ENCODE measurements around the gene YAP1.

The YAP1 gene

DNA sequence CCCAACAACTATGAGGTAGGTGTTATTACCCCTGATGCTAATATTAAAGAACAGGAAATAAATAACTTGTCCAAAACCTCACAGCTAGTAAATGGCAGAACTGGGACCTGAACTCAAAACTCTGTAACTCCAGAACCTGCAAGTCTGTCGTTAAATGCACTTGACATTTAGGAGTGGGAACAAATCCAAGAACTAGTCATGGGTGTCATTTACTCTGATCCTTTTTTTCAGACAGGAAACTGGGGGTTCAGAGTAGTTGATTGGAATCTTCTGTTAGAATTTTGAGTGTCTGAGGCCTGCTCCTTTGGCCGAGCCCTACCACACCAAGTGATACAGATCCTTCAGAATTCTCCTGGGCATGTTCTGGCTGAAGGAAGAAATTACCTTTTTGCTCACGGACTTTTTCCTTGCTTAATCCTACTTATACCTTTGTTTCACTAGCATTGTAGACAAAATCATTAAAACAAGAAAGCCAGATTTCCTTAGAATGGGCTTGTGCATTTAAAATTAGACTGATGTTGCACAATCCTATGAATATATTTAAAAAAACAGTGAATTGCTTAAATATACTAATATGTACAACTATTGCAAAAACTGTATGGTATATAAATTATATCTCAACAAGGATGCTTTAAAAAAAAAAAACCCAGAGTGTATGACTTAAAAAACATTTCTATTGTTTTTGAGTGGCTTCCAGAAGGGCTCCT, 1.4 kb upstream of the YAP1 start:
- no peak for DNase-seq (ENCODE audit: low read depth in 2 of 2)
- peak overlapping the region in 1 of 2 donors; percentile 84 for H3K4me3 ChIP-seq (replicated peaks in 1 of 2; ENCODE audit: low read depth in 2 of 2, low read length in 2 of 2)

DNA sequence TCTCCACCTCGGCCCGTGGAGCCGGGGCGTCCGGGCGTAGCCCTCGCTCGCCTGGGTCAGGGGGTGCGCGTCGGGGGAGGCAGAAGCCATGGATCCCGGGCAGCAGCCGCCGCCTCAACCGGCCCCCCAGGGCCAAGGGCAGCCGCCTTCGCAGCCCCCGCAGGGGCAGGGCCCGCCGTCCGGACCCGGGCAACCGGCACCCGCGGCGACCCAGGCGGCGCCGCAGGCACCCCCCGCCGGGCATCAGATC, 439 bp downstream of the YAP1 start:
- no peak for DNase-seq (ENCODE audit: low read depth in 2 of 2)
- peak overlapping the region; percentile 84 to 95 for H3K4me3 ChIP-seq (replicated peaks in 1 of 2; ENCODE audit: low read depth in 2 of 2, low read length in 2 of 2)
- TF ChIP-seq, protein P1, sequence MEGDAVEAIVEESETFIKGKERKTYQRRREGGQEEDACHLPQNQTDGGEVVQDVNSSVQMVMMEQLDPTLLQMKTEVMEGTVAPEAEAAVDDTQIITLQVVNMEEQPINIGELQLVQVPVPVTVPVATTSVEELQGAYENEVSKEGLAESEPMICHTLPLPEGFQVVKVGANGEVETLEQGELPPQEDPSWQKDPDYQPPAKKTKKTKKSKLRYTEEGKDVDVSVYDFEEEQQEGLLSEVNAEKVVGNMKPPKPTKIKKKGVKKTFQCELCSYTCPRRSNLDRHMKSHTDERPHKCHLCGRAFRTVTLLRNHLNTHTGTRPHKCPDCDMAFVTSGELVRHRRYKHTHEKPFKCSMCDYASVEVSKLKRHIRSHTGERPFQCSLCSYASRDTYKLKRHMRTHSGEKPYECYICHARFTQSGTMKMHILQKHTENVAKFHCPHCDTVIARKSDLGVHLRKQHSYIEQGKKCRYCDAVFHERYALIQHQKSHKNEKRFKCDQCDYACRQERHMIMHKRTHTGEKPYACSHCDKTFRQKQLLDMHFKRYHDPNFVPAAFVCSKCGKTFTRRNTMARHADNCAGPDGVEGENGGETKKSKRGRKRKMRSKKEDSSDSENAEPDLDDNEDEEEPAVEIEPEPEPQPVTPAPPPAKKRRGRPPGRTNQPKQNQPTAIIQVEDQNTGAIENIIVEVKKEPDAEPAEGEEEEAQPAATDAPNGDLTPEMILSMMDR (IDR thresholded peaks at IDR 0.05; ENCODE audit: low read depth, low read length), result no peak

More for the DNA sequence above, 1.4 kb upstream of the YAP1 start:
- TF ChIP-seq, protein P1 (IDR thresholded peaks at IDR 0.05; ENCODE audit: low read depth, low read length), result no peak

DNA sequence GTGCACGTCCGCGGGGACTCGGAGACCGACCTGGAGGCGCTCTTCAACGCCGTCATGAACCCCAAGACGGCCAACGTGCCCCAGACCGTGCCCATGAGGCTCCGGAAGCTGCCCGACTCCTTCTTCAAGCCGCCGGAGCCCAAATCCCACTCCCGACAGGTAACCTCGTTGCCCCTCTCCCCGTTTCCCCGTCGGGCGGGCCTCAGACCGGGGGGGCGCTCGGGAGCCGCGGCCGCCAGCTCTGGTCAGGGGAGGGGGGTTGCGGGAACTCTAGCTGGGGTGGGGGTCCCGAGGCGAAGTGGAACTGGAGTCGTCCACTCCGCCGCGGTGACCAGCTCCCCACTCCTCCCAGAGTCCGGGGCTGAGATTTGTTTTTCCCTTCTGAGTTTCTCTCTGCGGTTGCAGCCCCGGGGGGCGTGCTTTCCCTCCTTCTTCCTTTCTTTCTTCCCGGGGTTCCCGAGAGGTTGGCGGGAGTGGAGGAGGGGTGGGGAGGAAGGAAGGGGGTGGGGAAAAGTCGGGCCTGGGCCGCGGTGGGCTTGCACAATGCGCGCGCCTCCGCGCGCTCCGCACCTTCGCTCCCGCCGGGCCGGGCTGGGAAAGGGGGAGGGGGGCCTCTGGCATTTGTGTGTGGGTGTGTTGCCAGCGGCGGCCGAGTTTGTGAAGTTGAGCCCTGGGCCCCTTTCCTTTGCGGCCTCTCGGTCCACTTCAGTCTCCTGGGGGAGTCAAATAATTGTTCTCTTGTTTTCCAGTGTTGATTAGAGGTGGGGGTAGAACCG, 952 bp downstream of the YAP1 start:
- H3K4me3 ChIP-seq (replicated peaks in 1 of 2; ENCODE audit: low read depth in 2 of 2, low read length in 2 of 2), result peak overlapping the region; percentile 84 to 95
- DNase-seq (ENCODE audit: low read depth in 2 of 2), result peak; percentile 83 to 95
- TF ChIP-seq, protein P1 (IDR thresholded peaks at IDR 0.05; ENCODE audit: low read depth, low read length), result peak; percentile 13

DNA sequence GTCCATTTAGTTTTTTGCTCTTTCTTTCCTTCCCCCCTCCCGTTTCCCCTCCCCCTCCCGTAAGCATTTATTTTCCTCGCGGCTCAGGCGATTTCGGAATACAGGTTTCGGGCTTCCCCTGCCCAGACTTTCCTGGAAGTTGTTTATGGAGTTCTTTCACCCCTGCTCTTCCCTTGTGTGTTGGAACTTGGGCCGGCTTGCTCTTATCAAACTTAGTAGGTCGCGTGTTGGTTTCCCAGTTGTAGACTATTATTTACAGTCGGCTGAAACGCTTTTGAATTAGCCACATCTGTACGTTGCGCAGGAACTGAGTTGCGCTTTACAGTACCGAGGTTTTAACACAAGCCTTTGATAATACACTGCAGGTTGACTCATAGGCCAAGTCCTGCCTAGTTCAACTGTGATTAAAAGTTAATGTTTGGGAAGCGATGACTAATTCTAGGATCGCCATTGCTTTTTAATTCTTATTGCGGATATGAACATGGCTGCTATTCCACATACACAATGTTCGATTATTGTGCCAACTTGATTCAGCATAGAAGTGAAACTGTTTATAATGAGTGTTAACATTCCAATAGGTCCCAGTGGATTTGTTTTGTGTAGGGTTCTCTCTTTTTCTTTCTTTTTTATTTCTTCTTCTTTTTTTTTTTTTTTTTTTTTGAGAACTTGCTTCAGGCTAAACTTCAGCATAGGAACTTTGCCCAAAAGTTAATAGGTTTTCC, 1.7 kb downstream of the YAP1 start:
- TF ChIP-seq, protein P1 (IDR thresholded peaks at IDR 0.05; ENCODE audit: low read depth, low read length), result no peak
- DNase-seq (ENCODE audit: low read depth in 2 of 2), result peak; percentile 82 to 92
- peak overlapping the region; percentile 84 to 95 for H3K4me3 ChIP-seq (replicated peaks in 1 of 2; ENCODE audit: low read depth in 2 of 2, low read length in 2 of 2)

DNA sequence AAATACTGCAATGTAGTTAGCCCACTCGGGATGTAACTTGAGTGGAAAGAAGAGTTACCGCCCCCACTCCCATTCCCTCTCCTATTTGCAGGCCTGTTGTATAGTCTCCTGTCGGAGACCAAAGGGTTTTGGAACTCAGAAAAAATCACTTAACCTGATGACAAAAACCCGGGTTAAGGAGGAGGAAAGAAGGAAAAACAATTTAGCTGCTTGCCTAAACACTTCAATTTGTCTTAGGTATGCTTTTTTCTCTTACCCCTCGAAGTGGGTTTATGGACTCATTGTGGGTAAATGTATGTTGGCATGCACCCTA, 2.2 kb downstream of the YAP1 start:
- DNase-seq (ENCODE audit: low read depth in 2 of 2), result peak; percentile 25 to 32
- TF ChIP-seq, protein P1 (IDR thresholded peaks at IDR 0.05; ENCODE audit: low read depth, low read length), result no peak
- peak overlapping the region; percentile 84 to 95 for H3K4me3 ChIP-seq (replicated peaks in 1 of 2; ENCODE audit: low read depth in 2 of 2, low read length in 2 of 2)

DNA sequence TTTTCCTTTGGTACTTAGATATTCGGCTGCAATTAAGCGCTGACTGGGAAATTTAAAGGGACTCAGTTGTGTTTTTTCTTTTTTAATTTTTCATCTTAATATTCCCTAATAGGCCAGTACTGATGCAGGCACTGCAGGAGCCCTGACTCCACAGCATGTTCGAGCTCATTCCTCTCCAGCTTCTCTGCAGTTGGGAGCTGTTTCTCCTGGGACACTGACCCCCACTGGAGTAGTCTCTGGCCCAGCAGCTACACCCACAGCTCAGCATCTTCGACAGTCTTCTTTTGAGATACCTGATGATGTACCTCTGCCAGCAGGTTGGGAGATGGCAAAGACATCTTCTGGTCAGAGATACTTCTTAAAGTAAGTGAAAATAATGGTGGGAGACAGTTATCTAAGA, 3.8 kb downstream of the YAP1 start:
- TF ChIP-seq, protein P1 (IDR thresholded peaks at IDR 0.05; ENCODE audit: low read depth, low read length), result no peak
- peak overlapping the region in 1 of 2 donors; percentile 6 for H3K4me3 ChIP-seq (replicated peaks in 1 of 2; ENCODE audit: low read depth in 2 of 2, low read length in 2 of 2)
- DNase-seq (ENCODE audit: low read depth in 2 of 2), result no peak
